ENCODE results near the gene GALNT7.

The GALNT7 gene, protein sequence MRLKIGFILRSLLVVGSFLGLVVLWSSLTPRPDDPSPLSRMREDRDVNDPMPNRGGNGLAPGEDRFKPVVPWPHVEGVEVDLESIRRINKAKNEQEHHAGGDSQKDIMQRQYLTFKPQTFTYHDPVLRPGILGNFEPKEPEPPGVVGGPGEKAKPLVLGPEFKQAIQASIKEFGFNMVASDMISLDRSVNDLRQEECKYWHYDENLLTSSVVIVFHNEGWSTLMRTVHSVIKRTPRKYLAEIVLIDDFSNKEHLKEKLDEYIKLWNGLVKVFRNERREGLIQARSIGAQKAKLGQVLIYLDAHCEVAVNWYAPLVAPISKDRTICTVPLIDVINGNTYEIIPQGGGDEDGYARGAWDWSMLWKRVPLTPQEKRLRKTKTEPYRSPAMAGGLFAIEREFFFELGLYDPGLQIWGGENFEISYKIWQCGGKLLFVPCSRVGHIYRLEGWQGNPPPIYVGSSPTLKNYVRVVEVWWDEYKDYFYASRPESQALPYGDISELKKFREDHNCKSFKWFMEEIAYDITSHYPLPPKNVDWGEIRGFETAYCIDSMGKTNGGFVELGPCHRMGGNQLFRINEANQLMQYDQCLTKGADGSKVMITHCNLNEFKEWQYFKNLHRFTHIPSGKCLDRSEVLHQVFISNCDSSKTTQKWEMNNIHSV

DNA sequence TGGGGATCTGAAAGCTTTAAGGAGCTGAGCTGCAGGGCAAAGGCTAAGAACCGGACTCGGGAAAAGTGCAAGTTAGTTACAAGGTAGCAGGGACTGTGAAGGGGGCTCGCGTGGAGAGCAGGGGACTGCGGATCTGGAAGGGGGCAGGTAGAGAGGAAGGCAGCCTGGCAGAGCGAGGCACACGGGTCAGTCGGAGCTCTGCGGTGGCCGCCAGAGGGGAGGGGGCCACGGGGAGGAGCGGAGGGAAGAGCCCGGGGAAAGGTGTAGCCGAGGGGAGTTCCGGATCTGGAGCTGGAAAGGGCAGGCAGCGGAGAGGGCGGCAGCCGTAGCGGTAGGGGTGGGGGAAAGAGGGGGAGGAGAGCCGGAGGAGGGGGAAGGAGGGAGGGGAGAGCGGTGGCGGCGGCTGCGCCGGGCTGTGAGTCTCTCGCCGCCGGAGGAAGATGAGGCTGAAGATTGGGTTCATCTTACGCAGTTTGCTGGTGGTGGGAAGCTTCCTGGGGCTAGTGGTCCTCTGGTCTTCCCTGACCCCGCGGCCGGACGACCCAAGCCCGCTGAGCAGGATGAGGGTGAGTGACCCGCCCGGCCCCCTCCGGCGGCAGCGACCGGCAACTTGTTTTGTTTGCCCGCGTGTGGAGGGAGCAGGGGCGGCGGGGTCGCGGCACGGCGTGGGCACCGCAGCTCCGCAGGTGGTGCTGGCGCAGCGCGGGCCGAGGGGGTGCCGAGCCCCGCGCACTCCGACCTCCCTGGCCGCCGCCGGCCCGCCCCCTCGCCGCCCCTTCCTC lies at the start of gene GALNT7:
GALNT7 (plus strand) TSS at position 416 of the 782 bp plus-strand sequence; CDS start at position 441, 25 bp downstream.
- TF ChIP-seq, protein P1, sequence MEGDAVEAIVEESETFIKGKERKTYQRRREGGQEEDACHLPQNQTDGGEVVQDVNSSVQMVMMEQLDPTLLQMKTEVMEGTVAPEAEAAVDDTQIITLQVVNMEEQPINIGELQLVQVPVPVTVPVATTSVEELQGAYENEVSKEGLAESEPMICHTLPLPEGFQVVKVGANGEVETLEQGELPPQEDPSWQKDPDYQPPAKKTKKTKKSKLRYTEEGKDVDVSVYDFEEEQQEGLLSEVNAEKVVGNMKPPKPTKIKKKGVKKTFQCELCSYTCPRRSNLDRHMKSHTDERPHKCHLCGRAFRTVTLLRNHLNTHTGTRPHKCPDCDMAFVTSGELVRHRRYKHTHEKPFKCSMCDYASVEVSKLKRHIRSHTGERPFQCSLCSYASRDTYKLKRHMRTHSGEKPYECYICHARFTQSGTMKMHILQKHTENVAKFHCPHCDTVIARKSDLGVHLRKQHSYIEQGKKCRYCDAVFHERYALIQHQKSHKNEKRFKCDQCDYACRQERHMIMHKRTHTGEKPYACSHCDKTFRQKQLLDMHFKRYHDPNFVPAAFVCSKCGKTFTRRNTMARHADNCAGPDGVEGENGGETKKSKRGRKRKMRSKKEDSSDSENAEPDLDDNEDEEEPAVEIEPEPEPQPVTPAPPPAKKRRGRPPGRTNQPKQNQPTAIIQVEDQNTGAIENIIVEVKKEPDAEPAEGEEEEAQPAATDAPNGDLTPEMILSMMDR (IDR thresholded peaks at IDR 0.05), result no peak

DNA sequence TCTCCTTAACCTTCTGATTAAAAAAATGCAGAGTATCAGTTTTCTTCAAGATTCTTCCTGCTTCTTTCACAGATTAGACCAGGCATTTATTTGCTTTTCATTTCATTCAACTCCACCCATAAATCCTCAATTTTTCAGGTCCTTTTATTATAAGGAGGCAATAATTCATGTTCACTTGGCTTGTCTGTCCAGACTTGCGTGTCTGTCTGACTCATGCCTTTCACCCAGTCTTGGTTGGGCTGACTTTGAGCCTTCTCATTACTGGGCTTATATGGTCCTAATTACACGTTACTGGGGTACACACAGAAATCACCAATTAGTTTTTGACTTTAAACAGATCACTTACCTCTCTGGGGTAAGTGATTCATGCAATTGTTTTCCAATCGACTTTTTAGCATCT lies 48.8 kb upstream of the GALNT7 start:
- TF ChIP-seq, protein P1 (IDR thresholded peaks at IDR 0.05), result no peak

DNA sequence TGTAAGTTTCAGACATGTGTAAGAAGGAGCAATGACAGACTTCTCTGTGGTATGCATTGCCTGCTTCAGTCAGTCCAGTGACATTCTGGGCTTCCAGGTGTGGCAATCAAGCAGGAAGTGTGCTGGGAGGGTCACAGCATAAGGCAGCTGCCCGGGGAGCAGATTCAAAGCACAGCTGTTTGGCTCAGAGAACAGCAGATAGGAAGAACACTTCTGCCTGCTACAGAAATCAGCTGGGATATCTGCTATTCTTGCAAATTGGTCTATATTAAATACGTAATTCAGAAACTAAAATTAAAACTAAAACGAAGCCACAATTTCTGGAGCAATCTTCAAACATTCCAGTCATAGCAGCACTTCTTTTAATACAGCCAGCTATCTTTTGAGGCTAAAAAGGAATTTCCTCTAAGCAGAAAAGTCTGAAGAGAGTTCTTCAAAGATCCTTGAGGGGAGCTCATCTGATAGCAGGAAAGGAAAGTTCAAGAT lies 47.5 kb upstream of the GALNT7 start:
- TF ChIP-seq, protein P1 (IDR thresholded peaks at IDR 0.05), result no peak

DNA sequence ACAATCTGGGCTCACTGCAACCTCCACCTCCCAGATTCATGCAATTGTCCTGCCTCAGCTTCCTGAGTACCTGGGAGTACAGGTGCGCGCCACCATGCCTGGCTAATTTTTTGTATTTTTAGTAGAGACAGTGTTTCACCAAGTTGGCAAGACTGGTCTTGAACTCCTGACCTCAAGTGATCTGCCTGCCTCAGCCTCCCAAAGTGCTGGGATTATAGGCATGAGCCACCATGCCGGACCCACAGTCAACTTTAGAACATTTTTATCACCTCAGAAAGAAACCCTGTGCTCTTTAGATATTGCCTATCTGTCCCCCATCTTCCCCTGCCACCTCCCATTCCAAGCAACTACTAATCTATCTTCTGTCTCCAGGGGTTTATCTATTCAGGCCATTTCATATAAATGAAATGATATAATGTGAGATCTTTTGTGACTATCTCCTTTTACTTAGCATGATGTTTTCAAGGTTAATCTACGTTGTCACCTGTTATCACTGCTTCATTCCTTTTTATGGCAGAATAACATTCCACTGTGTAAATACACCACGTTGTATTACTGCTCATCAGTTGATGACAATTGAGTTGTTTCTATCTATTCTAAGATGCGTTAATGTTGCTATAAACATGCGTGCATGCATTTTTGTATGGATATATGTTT lies 44.3 kb upstream of the GALNT7 start:
- TF ChIP-seq, protein P1 (IDR thresholded peaks at IDR 0.05), result no peak

DNA sequence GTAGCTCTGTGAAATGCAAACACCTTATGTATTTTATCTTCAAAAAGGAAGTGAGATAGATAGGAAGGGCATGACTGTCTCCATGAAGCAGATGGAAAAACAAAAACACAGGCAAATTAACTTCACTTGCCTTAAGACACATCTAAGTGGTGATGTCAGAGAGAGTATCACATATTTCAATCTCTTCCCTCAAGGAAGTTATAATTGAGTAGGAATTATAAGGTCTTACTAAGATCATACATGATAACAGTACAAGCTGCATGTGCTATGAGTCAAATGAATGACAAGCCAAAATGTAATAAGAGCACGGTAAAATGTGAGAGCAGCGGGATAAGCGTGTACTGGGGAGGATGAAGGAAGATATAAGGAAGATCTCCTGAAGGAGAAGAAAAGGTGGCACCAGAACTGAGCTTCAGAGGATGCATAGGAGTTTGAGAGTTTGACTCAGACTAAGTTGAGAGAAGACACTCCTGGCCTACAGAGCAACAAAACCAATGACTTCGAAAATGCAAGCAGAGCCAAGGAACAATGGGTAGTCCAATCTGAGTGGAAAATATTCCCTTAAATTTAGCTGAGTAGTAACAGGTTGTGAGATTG lies 43.3 kb upstream of the GALNT7 start:
- TF ChIP-seq, protein P1 (IDR thresholded peaks at IDR 0.05), result no peak

DNA sequence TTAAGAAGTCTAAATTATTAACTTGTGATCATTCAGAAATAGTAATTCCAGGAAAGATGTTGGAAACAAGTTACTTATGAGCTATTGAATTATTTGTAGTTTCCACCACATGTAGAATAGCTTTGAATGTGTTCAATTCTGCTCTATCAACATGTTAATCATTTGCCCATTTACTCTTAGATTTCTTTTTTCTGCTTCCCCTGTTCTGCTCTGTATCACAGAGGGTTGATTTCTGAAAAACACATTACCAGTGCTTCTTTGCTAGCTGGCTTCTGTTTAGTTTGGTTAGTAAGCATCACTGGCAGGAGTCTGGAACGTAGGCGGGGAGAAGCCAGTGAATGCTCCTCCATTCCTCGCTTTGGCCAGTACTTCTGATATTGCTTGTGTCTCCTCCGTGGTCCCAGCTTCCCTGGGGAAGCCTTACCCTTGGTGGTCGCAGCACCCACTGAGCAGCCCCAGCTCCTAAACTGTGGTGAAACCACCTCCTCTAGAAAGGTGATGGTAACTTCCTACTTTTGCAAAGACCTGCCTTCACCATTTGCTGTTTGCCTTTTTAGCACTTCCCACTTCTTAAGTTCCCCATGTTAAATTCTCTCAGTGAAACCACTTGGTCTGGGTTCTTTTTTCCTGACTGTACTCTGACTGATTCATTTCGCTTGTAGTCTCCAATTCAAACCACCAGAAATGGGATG lies 40.3 kb upstream of the GALNT7 start:
- TF ChIP-seq, protein P1 (IDR thresholded peaks at IDR 0.05), result no peak

Measured in LNCAP (cell line).